Fibroblast of mammary gland (primary cell): ENCODE results near the gene FOCAD.

Source experiments
- DNase-seq: peaks from one replicate; pipeline ENCODE4 v3.0.0-alpha.2; 2010; ENCODE audit warnings: low read depth
- H3K4me3 ChIP-seq: 2 replicates; pipeline ENCODE4 v1.5.1; 2011; ENCODE audit warnings: low read depth, mild to moderate bottlenecking, low read length, moderate library complexity; ENCODE audit not compliant: control insufficient read depth
- TF ChIP-seq, protein P1 (sequence below): conservative IDR thresholded peaks from 2 replicates; pipeline ENCODE4 v1.5.1; 2011; ENCODE audit warnings: low read depth, low read length, inconsistent platforms; ENCODE audit not compliant: control insufficient read depth, insufficient read depth

The FOCAD gene, protein sequence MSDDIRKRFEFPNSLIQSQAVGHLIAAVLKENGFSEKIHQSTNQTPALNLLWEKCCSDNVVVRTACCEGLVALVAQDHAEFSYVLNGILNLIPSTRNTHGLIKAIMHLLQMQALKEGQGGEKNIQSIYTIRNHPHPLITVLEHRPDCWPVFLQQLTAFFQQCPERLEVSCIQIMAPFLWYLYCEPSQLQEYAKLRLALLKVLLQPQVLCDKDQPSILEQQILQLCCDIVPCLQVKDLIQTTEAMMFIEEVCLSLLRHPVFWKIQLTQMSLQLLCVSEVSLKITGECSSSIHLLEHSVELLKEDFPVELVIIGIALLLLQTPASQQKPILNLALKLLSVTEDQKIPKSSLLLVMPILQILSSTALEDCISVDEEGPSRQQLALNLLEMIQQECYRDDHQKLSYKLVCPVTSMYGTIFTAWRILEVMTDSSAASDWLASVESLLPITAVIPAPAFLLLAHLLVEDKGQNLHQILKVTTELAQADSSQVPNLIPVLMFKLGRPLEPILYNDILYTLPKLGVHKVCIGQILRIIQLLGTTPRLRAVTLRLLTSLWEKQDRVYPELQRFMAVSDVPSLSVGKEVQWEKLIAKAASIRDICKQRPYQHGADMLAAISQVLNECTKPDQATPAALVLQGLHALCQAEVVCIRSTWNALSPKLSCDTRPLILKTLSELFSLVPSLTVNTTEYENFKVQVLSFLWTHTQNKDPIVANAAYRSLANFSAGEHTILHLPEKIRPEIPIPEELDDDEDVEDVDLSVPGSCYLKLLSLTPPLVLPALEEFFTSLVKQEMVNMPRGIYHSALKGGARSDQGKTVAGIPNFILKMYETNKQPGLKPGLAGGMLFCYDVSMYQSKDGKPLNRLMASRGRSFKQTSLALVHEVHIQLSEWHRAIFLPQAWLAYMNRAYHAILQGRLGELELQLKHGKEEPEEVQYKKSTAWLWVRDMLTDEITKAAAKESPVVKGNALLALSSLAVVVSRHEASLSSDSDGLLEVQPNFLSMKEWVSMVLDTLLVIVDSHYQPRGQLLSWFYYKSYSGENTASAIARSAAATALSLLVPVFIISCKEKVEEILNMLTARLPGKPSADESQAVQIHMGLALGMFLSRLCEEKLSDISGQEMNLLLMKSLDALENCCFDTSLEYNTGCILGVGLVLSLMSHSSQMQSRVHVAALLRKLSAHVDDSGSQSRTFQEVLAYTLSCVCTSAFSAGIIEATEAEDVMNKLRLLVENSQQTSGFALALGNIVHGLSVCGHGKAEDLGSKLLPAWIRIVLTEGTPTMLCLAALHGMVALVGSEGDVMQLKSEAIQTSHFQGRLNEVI (N-terminal part only)

GRCh38 chr9:20684035-20684874 lies at the start of gene FOCAD:
Gene FOCAD (plus strand): TSS chr9:20684259. CDS start chr9:20715354, 31,095 bp downstream.
- DNase-seq, result peak; percentile 89
- H3K4me3 ChIP-seq, result peak within 1 kb of the TSS; percentile 80
- TF ChIP-seq, protein P1, sequence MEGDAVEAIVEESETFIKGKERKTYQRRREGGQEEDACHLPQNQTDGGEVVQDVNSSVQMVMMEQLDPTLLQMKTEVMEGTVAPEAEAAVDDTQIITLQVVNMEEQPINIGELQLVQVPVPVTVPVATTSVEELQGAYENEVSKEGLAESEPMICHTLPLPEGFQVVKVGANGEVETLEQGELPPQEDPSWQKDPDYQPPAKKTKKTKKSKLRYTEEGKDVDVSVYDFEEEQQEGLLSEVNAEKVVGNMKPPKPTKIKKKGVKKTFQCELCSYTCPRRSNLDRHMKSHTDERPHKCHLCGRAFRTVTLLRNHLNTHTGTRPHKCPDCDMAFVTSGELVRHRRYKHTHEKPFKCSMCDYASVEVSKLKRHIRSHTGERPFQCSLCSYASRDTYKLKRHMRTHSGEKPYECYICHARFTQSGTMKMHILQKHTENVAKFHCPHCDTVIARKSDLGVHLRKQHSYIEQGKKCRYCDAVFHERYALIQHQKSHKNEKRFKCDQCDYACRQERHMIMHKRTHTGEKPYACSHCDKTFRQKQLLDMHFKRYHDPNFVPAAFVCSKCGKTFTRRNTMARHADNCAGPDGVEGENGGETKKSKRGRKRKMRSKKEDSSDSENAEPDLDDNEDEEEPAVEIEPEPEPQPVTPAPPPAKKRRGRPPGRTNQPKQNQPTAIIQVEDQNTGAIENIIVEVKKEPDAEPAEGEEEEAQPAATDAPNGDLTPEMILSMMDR, result no peak

GRCh38 chr9:20634895-20635294 lies 49.2 kb upstream of the FOCAD start:
- no peak for DNase-seq
- no peak overlapping the region for H3K4me3 ChIP-seq
- TF ChIP-seq, protein P1, result no peak

DNA sequence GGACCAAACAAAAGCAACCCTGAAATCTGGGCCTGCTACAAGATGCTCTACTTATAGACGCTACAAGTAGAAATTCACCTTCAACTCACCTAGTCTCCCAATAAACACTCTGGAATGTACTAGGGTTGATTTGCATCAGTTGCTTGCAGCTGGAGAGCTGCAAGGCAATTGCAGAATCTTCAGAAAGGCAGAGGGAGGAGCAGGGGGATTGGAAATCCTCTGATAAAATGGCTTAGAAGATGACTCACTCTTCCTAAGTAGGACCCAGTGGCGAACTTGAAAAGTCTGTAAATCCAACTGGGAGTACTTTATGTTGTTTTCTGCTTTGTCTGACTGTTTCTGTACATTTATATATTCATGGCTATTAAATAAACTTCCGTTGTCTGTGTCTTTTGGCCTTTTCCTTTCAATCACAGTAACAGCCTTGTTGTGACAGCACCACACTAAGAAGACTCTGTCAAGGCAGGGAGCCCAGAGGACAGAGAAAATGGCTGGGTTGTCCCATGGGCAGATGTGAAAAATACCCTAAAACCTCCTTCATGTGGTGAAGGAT lies 47.1 kb upstream of the FOCAD start:
- TF ChIP-seq, protein P1, result no peak
- H3K4me3 ChIP-seq, result no peak overlapping the region
- DNase-seq, result no peak

GRCh38 chr9:20640331-20641187 lies 43.5 kb upstream of the FOCAD start:
- peak; percentile 53 for DNase-seq
- H3K4me3 ChIP-seq, result no peak overlapping the region
- TF ChIP-seq, protein P1, result no peak

DNA sequence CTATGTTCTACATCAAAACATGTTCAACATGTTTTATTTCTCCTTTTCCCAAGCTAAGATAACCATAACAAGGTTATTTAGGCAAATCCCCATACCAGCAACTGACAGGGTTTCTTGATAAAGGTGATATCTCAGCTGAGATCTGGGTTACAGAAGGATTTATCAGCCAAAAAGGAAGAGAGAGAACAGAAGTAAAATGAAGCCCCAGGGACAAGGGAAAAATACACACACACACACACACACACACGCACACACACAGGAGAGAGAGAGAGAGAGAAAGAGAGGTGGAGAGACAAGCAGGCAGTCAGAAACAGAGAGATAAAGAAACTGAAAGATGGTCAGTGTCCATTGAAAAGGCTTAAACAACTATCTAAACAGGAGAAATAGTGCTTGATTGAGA lies 42.0 kb upstream of the FOCAD start:
- TF ChIP-seq, protein P1, result no peak
- no peak for DNase-seq

More for the DNA sequence above, 42.0 kb upstream of the FOCAD start:
- no peak overlapping the region for H3K4me3 ChIP-seq
